GM12873 (cell line): ENCODE measurements around the gene COL6A6.

Experiments
- CTCF ChIP-seq: IDR thresholded peaks from 2 replicates; pipeline ENCODE4 v1.5.1; 2012; ENCODE audit warnings: low read depth, mild to moderate bottlenecking, moderate library complexity, low read length, control low read depth; ENCODE audit not compliant: insufficient read depth; ENCODE audit errors: missing control alignments

The COL6A6 gene

GRCh38 chr3:130490241-130490640 lies 26.7 kb upstream of the COL6A6 start:
- no peak for TF ChIP-seq CTCF

- TF ChIP-seq CTCF, result no peak
Measured at GRCh38 chr3:130491431-130491830, 25.5 kb upstream of the COL6A6 start.

- TF ChIP-seq CTCF, result no peak
Measured at GRCh38 chr3:130504701-130505100, 12.3 kb upstream of the COL6A6 start.

GRCh38 chr3:130506031-130506430 lies 10.9 kb upstream of the COL6A6 start:
- TF ChIP-seq CTCF, result no peak

GRCh38 chr3:130507746-130508145 lies 9.2 kb upstream of the COL6A6 start:
- TF ChIP-seq CTCF, result no peak

- no peak for TF ChIP-seq CTCF
Measured at GRCh38 chr3:130509008-130509407, 8.0 kb upstream of the COL6A6 start.

- TF ChIP-seq CTCF, result no peak
Measured at GRCh38 chr3:130514681-130515080, 2.3 kb upstream of the COL6A6 start.
